NCI-H2196 treated with DMSO at 0.1 percent for 48 hours (cell line): ENCODE data around the gene NFAT5.
"Not testable (repeated sequence)": the region's sequence is repeated elsewhere in the genome, so short reads cannot be mapped to it uniquely, and the experiment has no call there.

Experiments
- DNase-seq: peaks from one replicate; lab custom pipeline; 2025; ENCODE audit not compliant: unreplicated experiment; lab: John Stamatoyannopoulos, UW

NFAT5 gene

GRCh38 chr16:69636563-69637146 is 70.9 kb downstream of the NFAT5 start:
- DNase-seq, result not testable (repeated sequence)

DNA sequence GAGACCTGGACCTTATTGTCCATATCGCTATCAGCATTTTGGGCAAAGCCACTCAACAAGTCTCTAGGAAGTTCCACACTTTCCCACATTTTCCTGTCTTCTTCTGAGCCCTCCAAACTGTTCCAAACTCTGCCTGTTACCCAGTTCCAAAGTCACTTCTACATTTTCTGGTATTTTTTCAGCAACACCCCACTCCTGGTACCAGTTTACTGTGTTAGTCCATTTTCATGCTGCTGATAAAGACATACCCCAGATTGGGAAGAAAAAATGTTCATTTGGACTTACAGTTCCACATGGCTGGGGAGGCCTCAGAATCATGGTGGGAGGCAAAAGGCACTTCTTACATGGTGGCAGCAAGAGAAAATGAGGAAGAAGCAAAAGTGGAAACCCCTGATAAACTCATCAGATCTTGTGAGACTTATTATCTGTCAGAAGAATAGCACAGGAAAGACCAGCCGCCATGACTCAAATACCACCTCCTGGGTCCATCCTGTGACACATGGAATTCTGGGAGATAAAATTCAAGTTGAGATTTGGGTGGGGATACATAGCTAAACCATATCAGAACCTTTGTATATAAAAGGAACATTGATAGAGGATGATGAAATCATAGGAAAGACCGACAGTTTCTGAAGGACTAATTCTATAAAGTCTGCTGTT is 71.6 kb downstream of the NFAT5 start:
- not testable (repeated sequence) for DNase-seq

GRCh38 chr16:69643997-69644396 is 78.2 kb downstream of the NFAT5 start:
- not testable (repeated sequence) for DNase-seq

DNA sequence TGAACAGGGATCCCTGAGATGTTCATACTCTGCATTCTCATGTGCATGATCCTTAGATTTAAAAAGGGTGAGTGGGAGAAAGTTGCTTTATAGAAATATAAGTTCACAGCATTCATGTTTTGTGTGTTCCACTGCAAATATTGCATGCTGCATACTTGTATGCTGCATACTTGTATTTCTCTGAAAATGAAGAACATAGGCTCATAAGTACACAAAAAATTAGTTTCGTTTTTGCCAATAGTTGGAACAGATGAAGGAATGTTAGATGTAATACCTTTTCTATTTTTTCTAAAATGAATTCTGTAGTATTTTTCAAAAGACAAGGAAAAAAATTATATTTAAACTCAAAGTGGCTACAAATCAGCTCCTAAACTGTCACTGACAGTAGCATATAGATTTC is 79.0 kb downstream of the NFAT5 start:
- no peak for DNase-seq

- no peak for DNase-seq
These were observed 81.3 kb downstream of the NFAT5 start for GRCh38 chr16:69647020-69647419.

DNA sequence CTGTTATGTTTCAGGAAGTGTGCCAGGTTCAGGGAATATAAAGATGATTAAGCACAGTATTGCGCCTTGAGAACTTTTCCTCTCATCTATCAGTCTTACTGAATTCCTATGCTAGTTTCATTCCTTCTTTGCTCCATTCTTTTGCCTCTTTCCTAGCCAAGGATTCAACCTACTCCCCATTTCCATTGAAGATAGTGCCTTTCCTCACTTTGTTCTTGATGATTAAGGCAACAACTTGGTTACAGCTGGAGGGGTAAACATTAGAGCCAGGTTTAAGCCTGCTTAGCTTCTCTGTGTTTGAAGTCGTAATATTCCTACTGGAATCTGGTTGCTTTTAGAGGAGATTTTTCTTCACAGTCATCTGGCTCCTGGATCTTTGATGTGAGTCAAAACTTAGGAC is 85.5 kb downstream of the NFAT5 start:
- no peak for DNase-seq

DNA sequence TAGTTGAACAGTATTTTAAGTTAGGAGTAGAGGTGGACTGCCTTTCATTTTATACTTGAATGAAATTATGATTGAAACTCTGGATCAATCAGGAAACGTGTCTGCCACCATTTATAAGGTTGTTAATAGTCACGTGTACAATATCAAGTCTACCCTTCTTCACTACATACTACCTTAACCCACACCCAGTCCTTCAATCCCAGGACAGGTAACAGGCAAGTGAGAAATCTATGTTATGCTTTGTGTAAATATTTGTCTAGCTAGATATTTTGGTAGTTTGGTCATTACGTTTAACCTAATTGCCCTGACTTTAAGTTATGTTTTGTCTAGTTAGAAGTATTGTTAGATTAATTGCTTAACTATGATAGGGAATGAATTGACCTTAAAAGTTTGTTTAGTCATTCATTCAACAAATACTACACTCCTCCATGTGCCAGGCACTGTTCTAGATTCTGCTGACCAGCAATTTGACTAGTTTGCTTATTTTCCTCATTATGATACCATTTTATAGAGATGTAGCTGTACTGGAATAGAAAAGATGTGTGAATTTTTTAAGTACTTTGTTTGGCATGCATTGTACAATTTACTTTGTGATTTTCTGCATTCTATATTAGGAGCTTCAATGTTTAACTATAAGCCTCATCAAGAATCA is 88.6 kb downstream of the NFAT5 start:
- DNase-seq, result no peak

DNA sequence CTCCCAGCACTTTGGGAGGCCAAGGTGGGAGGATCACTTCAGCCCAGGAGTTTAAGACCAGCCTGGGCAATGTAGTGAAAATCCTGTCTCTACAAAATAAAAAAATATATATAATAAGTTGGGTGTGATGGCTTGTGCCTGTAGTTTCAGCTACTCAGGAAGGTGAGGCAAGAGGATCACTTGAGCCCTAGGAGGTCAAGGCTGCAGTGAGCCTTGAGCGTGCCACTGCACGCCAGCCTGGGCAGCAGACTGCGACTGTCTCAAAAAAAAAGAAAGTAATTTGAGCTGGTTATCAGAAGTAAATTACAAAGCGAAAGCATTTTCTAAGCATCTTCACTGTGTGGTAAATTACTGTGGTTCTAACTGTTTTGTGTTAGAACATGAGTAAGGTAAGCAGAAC is 94.4 kb downstream of the NFAT5 start:
- DNase-seq, result no peak

DNA sequence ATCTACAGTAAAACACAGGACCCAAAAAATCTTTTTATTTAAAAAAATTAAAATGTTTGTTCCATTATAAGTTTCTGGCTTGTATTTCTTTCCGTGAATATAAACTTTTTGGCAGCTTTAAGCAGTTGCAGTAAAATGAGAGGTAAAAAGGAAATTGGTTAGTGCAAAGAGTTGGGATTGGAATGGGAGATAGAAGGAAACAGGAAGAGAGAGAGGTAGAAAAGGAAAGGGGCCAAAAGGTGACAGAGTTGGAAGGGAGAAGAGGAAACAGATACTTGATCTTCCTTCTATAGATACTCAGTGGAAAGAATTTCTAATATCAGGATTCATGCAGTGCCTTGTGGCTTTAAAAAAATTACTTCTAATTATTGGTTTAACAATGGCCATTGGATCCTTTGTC is 97.1 kb downstream of the NFAT5 start:
- no peak for DNase-seq

DNA sequence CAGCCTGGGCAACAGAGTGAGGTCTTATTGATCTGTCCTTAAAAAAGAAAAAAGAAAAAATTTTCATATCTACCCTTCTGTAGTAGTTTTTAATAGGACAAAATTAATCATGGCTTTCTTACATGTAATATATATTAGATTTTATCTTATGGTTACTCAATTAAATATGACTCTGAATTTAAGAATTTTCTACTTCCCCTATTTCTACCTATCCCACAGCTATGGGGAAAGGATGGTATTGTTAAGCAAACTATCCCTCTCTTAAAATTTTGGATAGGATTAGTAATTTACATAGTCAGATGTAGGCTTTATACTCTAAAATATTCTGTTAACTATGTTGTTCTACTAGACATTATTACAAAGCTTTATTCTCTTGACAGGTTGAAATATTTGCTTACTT is 98.1 kb downstream of the NFAT5 start:
- no peak for DNase-seq

DNA sequence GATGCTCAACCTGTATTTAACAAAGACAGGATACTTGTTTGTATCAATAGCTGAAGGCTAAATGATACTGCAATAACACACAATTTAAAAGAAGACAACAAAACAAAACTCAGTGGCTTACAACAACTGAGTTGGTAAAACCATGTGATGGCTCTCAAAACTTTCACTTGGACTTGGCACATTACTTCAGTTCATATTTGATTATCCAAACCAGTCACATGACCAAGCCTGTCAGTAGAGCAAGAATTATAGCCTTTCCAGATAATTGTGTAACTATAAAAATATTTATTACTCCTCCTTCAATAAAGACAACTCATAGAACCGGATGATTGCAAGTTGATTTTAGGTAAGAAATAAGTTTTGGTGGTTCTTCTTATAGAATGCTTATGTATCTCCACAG is 103.8 kb downstream of the NFAT5 start:
- DNase-seq, result no peak

DNA sequence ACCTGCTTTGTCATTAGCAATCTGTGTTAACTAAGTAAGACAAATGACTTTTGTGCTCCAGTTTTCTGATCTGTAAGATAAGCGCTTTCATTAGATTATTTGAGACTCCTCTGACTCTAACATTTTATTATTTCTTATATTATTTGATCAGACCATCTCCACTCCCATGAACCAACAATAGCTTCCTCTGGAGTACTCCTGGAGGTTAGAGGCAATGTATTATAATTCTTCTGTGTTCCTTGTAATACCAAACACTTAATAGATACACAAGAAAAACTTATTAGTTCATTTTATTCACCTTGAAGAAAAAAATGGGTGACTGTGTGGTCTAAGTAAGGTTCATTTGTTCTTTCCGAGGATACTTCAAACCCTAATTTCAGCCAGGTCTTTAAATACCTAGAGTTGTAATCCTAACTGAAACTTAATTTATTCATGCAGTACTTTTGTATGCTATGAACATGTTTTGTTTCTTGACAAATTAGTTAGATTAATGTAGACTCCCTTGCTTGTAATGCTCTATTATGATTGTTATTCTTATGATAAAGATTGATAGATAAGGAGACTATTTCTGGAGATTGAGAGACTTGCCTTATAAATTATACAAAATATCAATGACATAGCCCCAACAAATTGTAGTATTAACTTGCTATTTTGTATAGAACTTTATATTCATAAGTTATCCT is 106.7 kb downstream of the NFAT5 start:
- DNase-seq, result no peak

- DNase-seq, result no peak
These were observed 107.4 kb downstream of the NFAT5 start for GRCh38 chr16:69672998-69673713.

- DNase-seq, result no peak
These were observed 114.6 kb downstream of the NFAT5 start for GRCh38 chr16:69680358-69680757.

DNA sequence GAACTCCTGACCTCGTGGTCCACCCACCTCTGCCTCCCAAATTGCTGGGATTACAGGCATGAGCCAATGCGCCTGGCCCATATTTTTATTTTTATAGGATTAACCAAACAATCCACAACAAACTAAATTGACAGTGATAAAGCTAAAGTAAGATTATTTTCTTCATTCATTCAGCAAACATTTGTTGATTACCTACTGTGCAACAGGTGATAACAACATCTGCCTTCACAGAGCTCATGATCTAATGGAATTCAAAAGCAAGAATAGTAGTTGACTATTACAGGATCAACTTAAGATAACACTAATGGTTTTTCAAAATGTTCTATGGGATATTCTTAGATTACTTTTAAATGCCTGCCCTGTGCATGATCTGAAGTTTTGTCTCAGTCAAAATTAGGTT is 122.8 kb downstream of the NFAT5 start:
- DNase-seq, result no peak

- DNase-seq, result no peak
These were observed 126.5 kb downstream of the NFAT5 start for GRCh38 chr16:69691980-69692911.

GRCh38 chr16:69693916-69694315 is 128.2 kb downstream of the NFAT5 start:
- DNase-seq, result no peak

- DNase-seq, result no peak
These were observed 132.6 kb downstream of the NFAT5 start for GRCh38 chr16:69698404-69698803.

DNA sequence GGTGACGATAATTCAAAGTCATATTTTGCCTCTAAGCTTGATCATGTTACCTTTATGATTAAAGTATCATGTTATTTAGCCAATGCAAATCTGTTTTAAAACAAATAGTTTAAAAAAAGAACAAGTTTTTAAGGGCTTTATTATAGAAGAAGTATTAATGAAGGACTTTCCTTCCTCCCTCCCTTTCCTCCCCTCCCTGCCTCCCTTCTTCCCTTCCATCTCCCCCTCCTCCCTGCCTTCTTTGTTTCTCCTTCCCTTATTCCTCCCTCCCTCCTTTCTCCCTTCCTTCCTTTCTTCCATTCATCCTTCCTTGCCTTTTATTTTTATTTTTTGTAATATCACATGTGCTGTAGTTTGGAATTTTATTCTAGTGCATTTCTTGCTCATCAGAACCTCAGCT is 134.1 kb downstream of the NFAT5 start:
- DNase-seq, result no peak

DNA sequence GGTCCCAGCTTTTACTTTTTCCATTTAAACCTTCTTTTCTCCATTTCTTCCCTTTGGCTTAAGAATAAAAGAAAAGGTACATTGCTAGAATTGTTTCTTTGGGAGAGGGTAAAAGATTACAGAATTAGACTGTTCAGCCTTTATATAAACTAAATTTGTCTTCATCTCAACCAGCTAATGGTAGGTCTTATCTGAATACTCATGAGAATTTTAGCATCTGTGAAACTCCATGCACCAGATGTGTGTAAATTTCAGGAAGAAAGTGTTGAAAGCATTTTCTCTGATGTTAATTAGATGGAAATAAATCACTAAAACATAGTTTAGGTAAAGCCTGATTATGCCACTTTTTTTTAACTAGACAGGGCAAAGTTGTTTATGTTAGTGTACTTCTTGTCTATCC is 135.7 kb downstream of the NFAT5 start:
- no peak for DNase-seq
